Suprapubic skin (tissue), 3 donors: Measurements from ENCODE around the gene TENM3.

Source experiments
- POLR2A ChIP-seq, 2 donors: fragments of 450-650 bp; IDR thresholded peaks; one replicate each; pipeline ENCODE4 v1.6.1; 2017; ENCODE audit warnings: antibody characterized with exemption in 2 of 2, mild to moderate bottlenecking in 2 of 2, moderate library complexity in 2 of 2
- TF ChIP-seq, protein P1 (sequence below), 2 donors: fragments of 200-600 bp in 1 of 2; fragments of 450-650 bp in 1 of 2; sonication (generic) in 1 of 2; IDR thresholded peaks; one replicate each; pipeline ENCODE4 v1.5.1; 2016 to 2019; ENCODE audit warnings: antibody characterized with exemption in 2 of 2, mild to moderate bottlenecking in 1 of 2, moderate library complexity in 1 of 2

DNA sequence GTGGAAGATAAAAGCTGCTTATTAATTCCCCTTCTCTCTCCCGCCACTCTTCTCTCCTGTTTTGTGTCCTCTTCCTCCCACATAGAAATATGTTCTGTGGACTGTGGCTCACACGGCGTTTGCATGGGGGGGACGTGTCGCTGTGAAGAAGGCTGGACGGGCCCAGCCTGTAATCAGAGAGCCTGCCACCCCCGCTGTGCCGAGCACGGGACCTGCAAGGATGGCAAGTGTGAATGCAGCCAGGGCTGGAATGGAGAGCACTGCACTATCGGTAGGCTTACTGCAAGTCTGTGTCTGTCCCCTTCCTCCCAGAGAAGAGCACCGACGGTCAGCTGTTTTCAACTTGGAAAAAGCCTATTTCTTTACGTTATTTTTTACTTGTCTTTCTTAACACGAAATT, 444.9 kb downstream of the TENM3 start:
- TF ChIP-seq, protein P1, sequence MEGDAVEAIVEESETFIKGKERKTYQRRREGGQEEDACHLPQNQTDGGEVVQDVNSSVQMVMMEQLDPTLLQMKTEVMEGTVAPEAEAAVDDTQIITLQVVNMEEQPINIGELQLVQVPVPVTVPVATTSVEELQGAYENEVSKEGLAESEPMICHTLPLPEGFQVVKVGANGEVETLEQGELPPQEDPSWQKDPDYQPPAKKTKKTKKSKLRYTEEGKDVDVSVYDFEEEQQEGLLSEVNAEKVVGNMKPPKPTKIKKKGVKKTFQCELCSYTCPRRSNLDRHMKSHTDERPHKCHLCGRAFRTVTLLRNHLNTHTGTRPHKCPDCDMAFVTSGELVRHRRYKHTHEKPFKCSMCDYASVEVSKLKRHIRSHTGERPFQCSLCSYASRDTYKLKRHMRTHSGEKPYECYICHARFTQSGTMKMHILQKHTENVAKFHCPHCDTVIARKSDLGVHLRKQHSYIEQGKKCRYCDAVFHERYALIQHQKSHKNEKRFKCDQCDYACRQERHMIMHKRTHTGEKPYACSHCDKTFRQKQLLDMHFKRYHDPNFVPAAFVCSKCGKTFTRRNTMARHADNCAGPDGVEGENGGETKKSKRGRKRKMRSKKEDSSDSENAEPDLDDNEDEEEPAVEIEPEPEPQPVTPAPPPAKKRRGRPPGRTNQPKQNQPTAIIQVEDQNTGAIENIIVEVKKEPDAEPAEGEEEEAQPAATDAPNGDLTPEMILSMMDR (IDR thresholded peaks at IDR 0.05): no peak
- no peak for TF ChIP-seq POLR2A (IDR thresholded peaks at IDR 0.05)
